Measurements from ENCODE around the gene LYPD6.

- TF ChIP-seq POLR2AphosphoS5 (IDR thresholded peaks at IDR 0.05) = no peak
- TF ChIP-seq, protein P1, sequence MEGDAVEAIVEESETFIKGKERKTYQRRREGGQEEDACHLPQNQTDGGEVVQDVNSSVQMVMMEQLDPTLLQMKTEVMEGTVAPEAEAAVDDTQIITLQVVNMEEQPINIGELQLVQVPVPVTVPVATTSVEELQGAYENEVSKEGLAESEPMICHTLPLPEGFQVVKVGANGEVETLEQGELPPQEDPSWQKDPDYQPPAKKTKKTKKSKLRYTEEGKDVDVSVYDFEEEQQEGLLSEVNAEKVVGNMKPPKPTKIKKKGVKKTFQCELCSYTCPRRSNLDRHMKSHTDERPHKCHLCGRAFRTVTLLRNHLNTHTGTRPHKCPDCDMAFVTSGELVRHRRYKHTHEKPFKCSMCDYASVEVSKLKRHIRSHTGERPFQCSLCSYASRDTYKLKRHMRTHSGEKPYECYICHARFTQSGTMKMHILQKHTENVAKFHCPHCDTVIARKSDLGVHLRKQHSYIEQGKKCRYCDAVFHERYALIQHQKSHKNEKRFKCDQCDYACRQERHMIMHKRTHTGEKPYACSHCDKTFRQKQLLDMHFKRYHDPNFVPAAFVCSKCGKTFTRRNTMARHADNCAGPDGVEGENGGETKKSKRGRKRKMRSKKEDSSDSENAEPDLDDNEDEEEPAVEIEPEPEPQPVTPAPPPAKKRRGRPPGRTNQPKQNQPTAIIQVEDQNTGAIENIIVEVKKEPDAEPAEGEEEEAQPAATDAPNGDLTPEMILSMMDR (IDR thresholded peaks at IDR 0.05) = no peak
- TF ChIP-seq POLR2A (IDR thresholded peaks at IDR 0.05; ENCODE audit: low read depth) = no peak
These were observed 20.0 kb upstream of the LYPD6 start for GRCh38 chr2:149310349-149310748.

Data from esophagus muscularis mucosa (tissue), 3 donors.